HepG2 (cell line): ENCODE results near the gene SIK2. TPM values are rescaled to one million over a fixed set of nuclear protein-coding genes. Genes with fewer than 3 reads are reported as not detected.

Source experiments
- AFF4 ChIP-seq: sonication (generic); formaldehyde crosslinking; IDR thresholded peaks from 2 replicates; pipeline ENCODE4 v1.4.0; 2020; ENCODE audit warnings: missing genetic modification reagents
- ATF1 ChIP-seq: IDR thresholded peaks from 2 replicates; pipeline ENCODE4 v1.6.1; 2016; ENCODE audit warnings: mild to moderate bottlenecking, control low read depth
- CTCF ChIP-seq: sonication (generic); formaldehyde crosslinking; IDR thresholded peaks from 2 replicates; pipeline ENCODE4 v1.5.0; 2020; ENCODE audit warnings: mild to moderate bottlenecking, missing genetic modification reagents, moderate library complexity
- ESRRA ChIP-seq: sonication (generic); formaldehyde crosslinking; IDR thresholded peaks from 2 replicates; pipeline ENCODE4 v1.5.1; 2020; ENCODE audit warnings: mild to moderate bottlenecking, low read depth, missing genetic modification reagents
- GATAD2A ChIP-seq: IDR thresholded peaks from 2 replicates; pipeline ENCODE4 v1.6.1; 2016
- GRHL1 ChIP-seq: sonication (generic); formaldehyde crosslinking; conservative IDR thresholded peaks from 2 replicates; pipeline ENCODE4 v1.8.0; 2022; ENCODE audit warnings: missing genetic modification reagents
- HDAC1 ChIP-seq: sonication (generic); formaldehyde crosslinking; IDR thresholded peaks from 2 replicates; pipeline ENCODE4 v1.5.1; 2020; ENCODE audit warnings: mild to moderate bottlenecking, missing genetic modification reagents
- IRF9 ChIP-seq: sonication (generic); formaldehyde crosslinking; IDR thresholded peaks from 2 replicates; pipeline ENCODE4 v1.8.0; 2022; ENCODE audit warnings: missing genetic modification reagents, mild to moderate bottlenecking, borderline replicate concordance
- MED1 ChIP-seq: sonication (generic); formaldehyde crosslinking; IDR thresholded peaks from 2 replicates; pipeline ENCODE4 v1.4.0; 2020; ENCODE audit warnings: missing genetic modification reagents
- MEF2D ChIP-seq: sonication (generic); formaldehyde crosslinking; IDR thresholded peaks from 2 replicates; pipeline ENCODE4 v1.5.1; 2020; ENCODE audit warnings: mild to moderate bottlenecking, missing genetic modification reagents
- NR2C2 ChIP-seq: sonication (generic); formaldehyde crosslinking; IDR thresholded peaks from 2 replicates; pipeline ENCODE4 v1.4.0; 2020; ENCODE audit warnings: missing genetic modification reagents, mild to moderate bottlenecking, moderate library complexity, borderline replicate concordance
- PITX1 ChIP-seq: sonication (generic); formaldehyde crosslinking; IDR thresholded peaks from 2 replicates; pipeline ENCODE4 v1.5.1; 2020; ENCODE audit warnings: mild to moderate bottlenecking, missing genetic modification reagents
- RARA ChIP-seq: IDR thresholded peaks from 2 replicates; pipeline ENCODE4 v1.6.1; 2016; ENCODE audit warnings: missing genetic modification reagents, missing compliant biosample characterization
- SOX5 ChIP-seq: IDR thresholded peaks from 2 replicates; pipeline ENCODE4 v1.6.1; 2016; ENCODE audit warnings: borderline replicate concordance
- SOX6 ChIP-seq, 2 experiments: fragments of 450-650 bp in 1 of 2; sonication (generic) in 1 of 2; formaldehyde crosslinking in 1 of 2; IDR thresholded peaks; 2 replicates each; pipeline versions ENCODE4 v1.4.0 to v1.6.1; 2017 to 2020; ENCODE audit warnings: antibody characterized with exemption in 1 of 2, mild to moderate bottlenecking in 1 of 2, missing genetic modification reagents in 1 of 2
- ZBTB4 ChIP-seq: sonication (generic); formaldehyde crosslinking; IDR thresholded peaks from 2 replicates; pipeline ENCODE4 v1.4.0; 2020; ENCODE audit warnings: missing genetic modification reagents, mild to moderate bottlenecking, borderline replicate concordance
- polyA plus RNA-seq, 8 experiments: library from polyadenylated mRNA; depleted of rRNA in 3 of 8; stranded (reverse) in 7 of 8; unstranded in 1 of 8; fragments of >200 nt; fragmentation: Illumina TruSeq in 4 of 8; extraction: Trizol in 4 of 8; gene quantifications; 2 replicates each; pipeline versions ENCODE4 v1.2.1 to v1.2.3, GENCODE V29; 2011 to 2016; ENCODE audit warnings: low read depth in 4 of 8, missing spikeins in 1 of 8, mixed read lengths in 1 of 8; ENCODE audit not compliant: insufficient read depth in 1 of 8
- total RNA-seq, 5 experiments: library from RNA; depleted of rRNA; stranded (reverse); fragments of >200 nt; fragmentation: Illumina TruSeq; extraction: Trizol; gene quantifications; 2 replicates each; pipeline ENCODE4 v1.2.3, GENCODE V29; 2016; ENCODE audit warnings: low read depth in 1 of 5

SIK2 gene
- total and polyA plus RNA-seq, 2 of the 13 experiments (the other 11 are each of a cell fraction or from before 2014, with no cell fraction given): 8.1 to 15.4 TPM

GRCh38 chr11:111720801-111721494 is 118.7 kb downstream of the SIK2 start (continued):
- TF ChIP-seq GRHL1 (CRISPR knock-in tag) (no peak), HDAC1 (CRISPR knock-in tag) (peak; percentile 52; the same call in 1 of the 2 replicates), GATAD2A (CRISPR knock-in tag) (0 out of 2 replicates have a peak, but pooled peaks have one; percentile 32), RARA (CRISPR knock-in tag) (peak; percentile 46; the same call in 1 of the 2 replicates), ATF1 (CRISPR knock-in tag) (no peak), PITX1 (CRISPR knock-in tag) (0 out of 2 replicates have a peak, but pooled peaks have one; percentile 15), MEF2D (CRISPR knock-in tag) (peak; percentile 62; the same call in 1 of the 2 replicates), MED1 (CRISPR knock-in tag) (0 out of 2 replicates have a peak, but pooled peaks have one; percentile 11), CTCF (CRISPR knock-in tag) (0 out of 2 replicates have a peak, but pooled peaks have one; percentile 10), SOX5 (CRISPR knock-in tag) (no peak), SOX6 (IDR thresholded peaks at IDR 0.05) (no peak), SOX6 (CRISPR knock-in tag; IDR thresholded peaks at IDR 0.05) (peak; percentile 57), NR2C2 (CRISPR knock-in tag) (peak; percentile 63), AFF4 (CRISPR knock-in tag) (no peak), IRF9 (0 out of 2 replicates have a peak, but pooled peaks have one; percentile 53), ESRRA (CRISPR knock-in tag) (peak; percentile 94; the same call in 1 of the 2 replicates), ZBTB4 (CRISPR knock-in tag) (0 out of 2 replicates have a peak, but pooled peaks have one; percentile 53)
